DMS53 (cell line): ENCODE results near the gene TENM4.
A peak's percentile ranks its signal among the peaks of the same experiment; 100 is the strongest.

Source experiments
- DNase-seq: peaks from one replicate; lab custom pipeline; 2025; lab: John Stamatoyannopoulos, UW

Gene TENM4

GRCh38 chr11:79440571-79441460 lies at the start of gene TENM4:
TENM4 (minus strand) TSS chr11:79441030; CDS start chr11:79069944, 371,086 bp downstream.
- DNase-seq = peak; percentile 98

GRCh38 chr11:79488286-79488685 lies 47.5 kb upstream of the TENM4 start:
- DNase-seq = no peak

GRCh38 chr11:79487412-79487811 lies 46.6 kb upstream of the TENM4 start:
- no peak for DNase-seq

GRCh38 chr11:79486242-79486984 lies 45.6 kb upstream of the TENM4 start:
- DNase-seq = peak; percentile 43

GRCh38 chr11:79485694-79486093 lies 44.9 kb upstream of the TENM4 start:
- no peak for DNase-seq

GRCh38 chr11:79484872-79485271 lies 44.0 kb upstream of the TENM4 start:
- DNase-seq = no peak

GRCh38 chr11:79482800-79483199 lies 42.0 kb upstream of the TENM4 start:
- no peak for DNase-seq

- DNase-seq = no peak
These were observed 41.0 kb upstream of the TENM4 start for GRCh38 chr11:79481795-79482194.

GRCh38 chr11:79480864-79481263 lies 40.0 kb upstream of the TENM4 start:
- no peak for DNase-seq

- no peak for DNase-seq
These were observed 32.1 kb upstream of the TENM4 start for GRCh38 chr11:79472819-79473529.

GRCh38 chr11:79471071-79471844 lies 30.4 kb upstream of the TENM4 start:
- DNase-seq = peak; percentile 54

GRCh38 chr11:79470161-79470560 lies 29.3 kb upstream of the TENM4 start:
- no peak for DNase-seq

GRCh38 chr11:79467761-79468160 lies 26.9 kb upstream of the TENM4 start:
- DNase-seq = no peak

- DNase-seq = no peak
These were observed 25.6 kb upstream of the TENM4 start for GRCh38 chr11:79466411-79466810.

- no peak for DNase-seq
These were observed 24.3 kb upstream of the TENM4 start for GRCh38 chr11:79465160-79465559.

- no peak for DNase-seq
These were observed 21.1 kb upstream of the TENM4 start for GRCh38 chr11:79461666-79462645.

- peak; percentile 74 for DNase-seq
These were observed 20.3 kb upstream of the TENM4 start for GRCh38 chr11:79461144-79461543.

- DNase-seq = no peak
These were observed 17.9 kb upstream of the TENM4 start for GRCh38 chr11:79458709-79459108.

GRCh38 chr11:79456501-79456900 lies 15.7 kb upstream of the TENM4 start:
- DNase-seq = no peak

GRCh38 chr11:79453617-79454016 lies 12.8 kb upstream of the TENM4 start:
- DNase-seq = no peak
